HG03060 (cell line): ENCODE results near the gene THRSP.
"Not testable (repeated sequence)": the region's sequence is repeated elsewhere in the genome, so short reads cannot be mapped to it uniquely, and the experiment has no call there.

ENCODE experiments used
- ATAC-seq: cut with Tn5 transposase; IDR thresholded peaks from one replicate; pipeline ENCODE4 v1.9.1; 2021; ENCODE audit warnings: low read depth, moderate number of reproducible peaks; ENCODE audit not compliant: unreplicated experiment

Gene THRSP

GRCh38 chr11:78038697-78039313 lies 24.9 kb upstream of the THRSP start:
- no peak for ATAC-seq

DNA sequence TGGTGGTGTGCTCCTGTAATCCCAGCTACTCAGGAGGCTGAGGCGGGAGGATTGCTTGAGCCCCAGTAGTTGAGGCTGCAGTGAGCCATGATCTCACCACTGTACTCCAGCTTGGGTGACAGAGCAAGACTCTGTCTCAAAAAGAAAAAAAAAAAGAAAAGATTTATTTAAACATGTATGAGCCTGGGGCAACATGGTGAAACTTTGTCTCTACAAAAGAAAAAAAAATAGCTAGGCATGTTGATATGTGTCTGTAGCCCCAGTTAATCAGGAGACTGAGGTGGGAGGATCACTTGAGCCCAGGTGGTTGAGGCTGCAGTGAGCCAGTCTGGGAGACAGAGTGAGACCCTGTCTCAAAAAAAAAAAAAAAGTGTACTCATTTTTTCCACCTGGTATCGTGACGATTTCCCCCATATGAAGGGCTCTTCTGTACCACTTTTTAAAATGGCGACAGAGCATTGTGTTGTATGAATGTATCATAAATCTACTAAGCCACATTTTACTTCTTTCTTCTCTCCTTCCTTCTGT lies 24.2 kb upstream of the THRSP start:
- no peak for ATAC-seq

DNA sequence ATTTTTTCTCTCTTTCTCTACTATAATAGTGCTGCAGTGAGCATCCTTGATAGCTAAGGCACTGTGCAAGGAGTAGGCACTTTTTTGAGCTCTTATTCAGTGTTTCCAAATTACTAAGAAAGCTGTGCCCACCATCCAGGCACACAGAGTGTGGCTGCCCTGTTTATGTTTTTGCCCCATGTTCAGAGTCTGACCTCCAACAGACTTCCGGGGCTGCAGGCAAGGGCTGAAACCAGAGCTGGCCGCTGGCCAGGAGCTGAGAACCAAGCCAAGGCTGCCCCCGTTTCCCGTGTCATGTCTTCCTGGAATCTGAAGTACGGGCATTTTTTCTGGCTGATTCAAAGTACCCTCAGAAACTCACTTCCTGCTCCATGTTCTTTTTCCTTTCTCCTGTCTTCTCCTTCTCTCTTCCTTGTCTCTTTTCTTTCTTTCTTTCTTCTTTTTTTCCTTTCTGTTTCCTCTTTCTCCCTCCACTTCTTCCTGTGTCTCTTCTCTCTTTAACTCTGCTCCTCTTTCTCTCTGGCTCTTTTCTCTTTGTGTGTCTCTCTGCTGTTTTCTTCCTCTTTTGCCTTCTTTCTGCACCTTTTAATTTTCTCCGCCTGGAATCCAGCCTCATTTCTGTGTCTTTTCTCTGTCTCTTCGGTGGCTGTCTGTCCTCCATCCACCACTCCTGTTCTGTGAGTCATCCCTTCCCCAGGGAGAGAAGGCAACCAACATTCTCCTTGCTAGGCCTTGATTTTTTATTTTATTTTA lies 23.6 kb upstream of the THRSP start:
- no peak for ATAC-seq

- no peak for ATAC-seq
These were observed 22.8 kb upstream of the THRSP start for GRCh38 chr11:78040691-78041379.

GRCh38 chr11:78041380-78041719 lies 22.3 kb upstream of the THRSP start:
- not testable (repeated sequence) for ATAC-seq

- ATAC-seq: no peak
These were observed 21.7 kb upstream of the THRSP start for GRCh38 chr11:78041843-78042440.

GRCh38 chr11:78044706-78045105 lies 19.0 kb upstream of the THRSP start:
- ATAC-seq: no peak

DNA sequence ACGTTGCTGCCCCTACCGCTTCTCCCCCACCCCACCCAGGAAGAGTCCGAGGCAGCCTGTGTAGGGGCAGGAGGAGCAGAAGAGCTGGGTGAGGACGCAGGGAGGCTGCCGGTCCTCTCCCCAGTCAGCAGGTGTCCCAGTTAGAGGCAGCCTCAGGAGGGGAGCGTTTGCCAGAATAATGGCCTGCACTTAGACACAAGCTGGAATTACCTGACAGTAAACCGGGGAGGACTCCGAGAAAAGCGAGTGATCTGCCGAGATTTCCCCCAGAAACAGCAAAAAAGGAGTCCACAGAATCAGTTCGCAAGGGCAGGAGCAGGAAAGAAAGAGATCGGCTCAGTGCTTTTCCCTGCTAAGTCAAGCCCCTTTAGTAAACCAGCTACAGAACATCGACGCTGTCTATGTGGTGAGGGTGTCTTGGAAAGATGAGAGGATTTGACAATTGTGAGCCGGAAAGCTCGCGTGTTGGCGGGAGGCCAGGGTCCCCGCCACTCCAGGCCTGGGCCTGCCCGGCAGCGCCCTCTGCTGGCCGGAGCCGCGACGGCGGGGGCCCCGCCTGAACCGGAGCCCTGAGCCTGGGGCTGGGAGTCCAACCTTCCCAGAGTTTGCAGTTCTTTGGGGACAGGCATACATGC lies 17.7 kb upstream of the THRSP start:
- no peak for ATAC-seq

GRCh38 chr11:78046486-78046854 lies 17.2 kb upstream of the THRSP start:
- ATAC-seq: no peak

DNA sequence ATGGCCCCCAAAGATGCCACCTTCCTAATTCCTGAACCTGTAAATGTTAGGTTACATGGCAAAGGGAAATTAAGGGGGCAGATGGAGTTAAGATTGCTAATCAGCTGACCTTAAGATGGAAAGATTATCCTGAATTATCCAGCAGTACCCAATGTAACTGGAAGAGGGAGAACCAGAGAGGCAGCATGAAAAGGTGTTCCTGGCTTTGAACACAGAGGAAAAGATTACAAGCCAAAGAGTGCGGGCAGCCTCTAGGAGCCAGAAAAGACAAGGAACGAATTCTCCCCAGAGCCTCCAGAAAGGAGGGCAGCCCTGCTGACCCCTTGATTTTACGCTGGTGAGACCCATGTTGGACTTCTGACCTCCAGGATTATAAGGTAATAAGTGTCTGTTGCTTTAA lies 15.1 kb upstream of the THRSP start:
- no peak for ATAC-seq

DNA sequence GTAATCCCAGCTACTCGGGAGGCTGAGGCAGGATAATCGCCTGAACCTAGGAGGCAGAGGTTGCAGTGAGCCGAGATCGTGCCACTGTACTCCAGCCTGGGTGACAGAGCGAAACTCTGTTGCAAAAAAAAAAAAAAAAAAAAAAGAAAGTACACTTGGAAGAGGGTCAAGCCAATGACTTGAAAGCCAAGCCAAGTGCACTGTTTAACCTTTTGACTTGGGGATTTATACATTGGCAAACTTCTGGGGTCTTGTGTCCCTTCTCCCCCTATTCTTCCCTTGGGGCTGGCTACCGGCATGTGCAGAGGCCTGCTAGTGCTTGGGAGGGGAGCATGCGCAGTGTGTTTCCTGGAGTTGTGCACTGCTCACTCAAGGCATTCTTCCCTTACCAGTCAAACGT lies 14.3 kb upstream of the THRSP start:
- ATAC-seq: no peak

DNA sequence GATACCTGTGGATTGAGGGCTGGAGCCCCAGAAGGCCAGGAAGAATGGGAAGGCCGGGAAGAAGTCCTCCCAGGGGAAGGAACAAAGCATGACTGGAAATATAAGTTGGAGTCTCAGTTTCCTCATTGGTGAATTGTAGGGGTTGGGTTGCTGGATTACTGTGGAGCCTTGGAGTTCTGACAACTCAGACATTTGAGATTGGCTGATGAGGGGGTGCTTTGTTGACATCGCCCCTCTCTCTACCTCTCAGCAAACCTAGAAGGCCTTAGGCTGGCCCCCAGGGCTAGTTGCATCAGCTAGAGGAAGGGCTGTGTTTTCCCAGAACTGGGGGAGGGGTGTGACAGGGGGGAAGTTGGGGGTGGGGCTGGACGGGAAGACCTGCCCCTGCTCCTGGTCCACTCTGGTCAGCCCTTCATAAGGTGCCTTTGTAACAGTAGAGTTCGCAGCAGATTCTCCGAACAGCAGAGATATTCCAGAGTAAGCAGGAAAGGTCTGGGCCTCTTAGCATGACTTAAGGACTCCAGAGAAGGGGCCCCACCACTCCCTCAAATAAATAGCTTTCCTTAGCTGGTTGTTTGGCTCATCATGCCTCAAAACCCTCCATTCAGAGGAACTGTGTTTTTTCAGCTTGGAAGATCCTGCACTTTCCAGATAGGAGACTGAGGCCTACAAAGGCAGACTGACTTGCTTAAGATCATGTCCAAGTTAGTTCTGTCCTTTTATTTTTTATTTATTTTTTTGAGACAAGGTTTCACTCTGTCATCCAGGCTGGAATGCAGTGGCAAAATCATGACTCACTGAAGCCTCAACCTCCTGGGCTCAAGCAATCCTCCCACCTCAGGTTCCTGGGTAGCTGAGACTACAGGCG lies 12.5 kb upstream of the THRSP start:
- no peak for ATAC-seq

DNA sequence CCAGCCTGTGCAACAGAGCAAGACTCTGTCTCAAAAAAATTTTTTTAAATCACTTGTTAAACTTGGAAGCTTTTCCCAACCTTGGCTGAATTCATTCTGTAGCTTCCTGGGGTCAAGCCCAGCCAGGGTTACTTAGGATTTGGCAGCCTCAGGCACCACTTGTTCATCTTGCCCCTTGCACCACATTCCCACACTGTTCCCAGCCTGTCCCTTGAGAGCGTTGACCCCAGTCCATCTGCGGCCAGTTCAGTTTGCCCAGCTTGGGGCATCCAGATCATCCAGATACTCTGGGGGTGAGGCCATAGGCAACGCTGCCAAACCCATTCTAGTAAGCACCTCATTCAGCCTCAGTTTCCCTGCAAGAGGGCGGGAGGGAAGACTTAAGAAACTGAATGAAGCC lies 8.7 kb upstream of the THRSP start:
- ATAC-seq: no peak

- ATAC-seq: no peak
These were observed 7.6 kb upstream of the THRSP start for GRCh38 chr11:78056093-78056492.

DNA sequence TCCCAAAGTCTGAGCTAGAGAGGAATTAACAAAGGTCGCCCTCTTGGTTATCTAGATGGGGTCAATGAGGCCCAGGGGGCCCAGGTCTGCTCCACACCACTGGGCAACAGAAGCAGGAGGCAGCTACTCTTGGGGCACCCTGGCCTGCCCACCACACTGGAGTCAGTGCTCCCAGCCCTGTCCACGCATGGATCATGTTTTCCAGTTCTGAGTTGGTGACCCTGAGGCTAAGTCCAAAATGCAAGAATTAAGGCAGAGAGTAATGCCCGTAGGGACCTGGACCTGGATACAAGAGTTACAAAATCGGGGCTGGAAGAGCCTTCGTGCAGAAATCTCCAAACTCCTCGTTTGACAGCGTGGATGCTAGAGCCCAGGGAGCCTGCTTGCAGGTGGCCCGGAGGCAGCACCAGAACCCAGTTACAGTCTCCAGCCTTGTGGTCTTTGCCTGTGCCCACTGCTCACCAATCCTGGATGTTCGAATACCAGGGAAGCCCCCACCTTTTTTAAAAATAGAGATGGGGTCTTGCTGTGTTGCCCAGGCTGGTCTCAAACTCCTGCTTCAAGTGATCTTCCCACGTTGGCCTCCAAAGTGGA lies 6.1 kb upstream of the THRSP start:
- no peak for ATAC-seq

- not testable (repeated sequence) for ATAC-seq
These were observed 3.8 kb upstream of the THRSP start for GRCh38 chr11:78059749-78060328.

DNA sequence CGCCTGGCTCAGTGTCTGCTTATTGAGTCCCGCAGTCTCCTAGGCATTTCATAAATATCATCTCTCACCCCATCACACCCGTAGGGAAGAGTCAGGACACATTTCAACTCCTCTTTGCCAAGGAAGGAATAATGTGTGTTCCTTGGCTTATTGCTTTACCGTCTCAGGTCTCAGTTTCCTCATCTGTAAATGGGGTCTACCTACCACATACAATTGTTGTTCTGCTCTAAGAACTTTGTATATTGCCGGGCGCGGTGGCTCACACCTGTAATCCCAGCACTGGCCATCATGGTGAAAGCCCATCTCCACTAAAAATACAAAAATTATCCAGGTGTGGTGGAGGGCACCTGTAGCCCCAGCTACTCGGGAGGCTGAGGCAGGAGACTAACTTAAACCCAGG lies 3.1 kb upstream of the THRSP start:
- no peak for ATAC-seq

- no peak for ATAC-seq
These were observed 2.4 kb upstream of the THRSP start for GRCh38 chr11:78061088-78061920.
